AG04450 (cell line): ENCODE results near the gene ST7. TPM values are rescaled to one million over a fixed set of nuclear protein-coding genes. Genes with fewer than 3 reads are reported as not detected.
"Not testable (repeated sequence)": the region's sequence is repeated elsewhere in the genome, so short reads cannot be mapped to it uniquely, and the experiment has no call there.

ENCODE experiments used
- CTCF ChIA-PET: fragments of 300-600, 350-600 bp; formaldehyde crosslinking; extraction: SDS; loops from one replicate; lab custom pipeline; 2022; ENCODE audit warnings: antibody characterized with exemption, inconsistent platforms; lab: Charles Lee
- POLR2A ChIA-PET: fragments of 350-600 bp; formaldehyde crosslinking; extraction: SDS; loops from one replicate; lab custom pipeline; 2021; ENCODE audit warnings: antibody characterized with exemption, inconsistent platforms; lab: Yijun Ruan, JAX
- DNase-seq: peaks from one replicate; pipeline ENCODE4 v3.0.0-alpha.2; 2011; ENCODE audit warnings: low read depth, low spot score
- H3K27ac ChIP-seq: one replicate; pipeline ENCODE4 v1.5.1; 2012; ENCODE audit warnings: low read depth, low read length, control low read depth
- H3K27me3 ChIP-seq: one replicate; pipeline ENCODE4 v1.6.0; 2012; ENCODE audit warnings: low read length; ENCODE audit not compliant: control insufficient read depth, insufficient read depth
- H3K4me3 ChIP-seq: 2 replicates; pipeline ENCODE4 v1.5.1; 2011; ENCODE audit warnings: mild to moderate bottlenecking, low read depth, low read length, control low read depth
- H3K9me3 ChIP-seq: 2 replicates; pipeline ENCODE4 v1.5.1; 2012; ENCODE audit warnings: low read length; ENCODE audit not compliant: control insufficient read depth, insufficient read depth
- polyA plus RNA-seq: library from polyadenylated mRNA; depleted of rRNA; stranded (reverse); fragments of >200 nt; gene quantifications from 2 replicates; pipeline ENCODE4 v1.2.3, GENCODE V29; 2011
- TF ChIP-seq, protein P1 (sequence below): IDR thresholded peaks from 2 replicates; pipeline ENCODE4 v1.5.1; 2011; ENCODE audit warnings: low read depth, low read length, control low read depth, inconsistent platforms

Gene ST7
- polyA plus RNA-seq, 1 experiment, result 34.5 TPM

GRCh38 chr7:117238937-117239336 is 285.6 kb downstream of the ST7 start:
- ChIA-PET POLR2A (no interaction called here), CTCF (no interaction called here)
- H3K27me3 ChIP-seq, result no peaks in the 10 kb centered on the region
- no peak overlapping the region for H3K27ac ChIP-seq
- DNase-seq, result no peak
- TF ChIP-seq, protein P1, sequence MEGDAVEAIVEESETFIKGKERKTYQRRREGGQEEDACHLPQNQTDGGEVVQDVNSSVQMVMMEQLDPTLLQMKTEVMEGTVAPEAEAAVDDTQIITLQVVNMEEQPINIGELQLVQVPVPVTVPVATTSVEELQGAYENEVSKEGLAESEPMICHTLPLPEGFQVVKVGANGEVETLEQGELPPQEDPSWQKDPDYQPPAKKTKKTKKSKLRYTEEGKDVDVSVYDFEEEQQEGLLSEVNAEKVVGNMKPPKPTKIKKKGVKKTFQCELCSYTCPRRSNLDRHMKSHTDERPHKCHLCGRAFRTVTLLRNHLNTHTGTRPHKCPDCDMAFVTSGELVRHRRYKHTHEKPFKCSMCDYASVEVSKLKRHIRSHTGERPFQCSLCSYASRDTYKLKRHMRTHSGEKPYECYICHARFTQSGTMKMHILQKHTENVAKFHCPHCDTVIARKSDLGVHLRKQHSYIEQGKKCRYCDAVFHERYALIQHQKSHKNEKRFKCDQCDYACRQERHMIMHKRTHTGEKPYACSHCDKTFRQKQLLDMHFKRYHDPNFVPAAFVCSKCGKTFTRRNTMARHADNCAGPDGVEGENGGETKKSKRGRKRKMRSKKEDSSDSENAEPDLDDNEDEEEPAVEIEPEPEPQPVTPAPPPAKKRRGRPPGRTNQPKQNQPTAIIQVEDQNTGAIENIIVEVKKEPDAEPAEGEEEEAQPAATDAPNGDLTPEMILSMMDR, result no peak
- no peaks in the 10 kb centered on the region for H3K9me3 ChIP-seq
- H3K4me3 ChIP-seq, result no peak overlapping the region

DNA sequence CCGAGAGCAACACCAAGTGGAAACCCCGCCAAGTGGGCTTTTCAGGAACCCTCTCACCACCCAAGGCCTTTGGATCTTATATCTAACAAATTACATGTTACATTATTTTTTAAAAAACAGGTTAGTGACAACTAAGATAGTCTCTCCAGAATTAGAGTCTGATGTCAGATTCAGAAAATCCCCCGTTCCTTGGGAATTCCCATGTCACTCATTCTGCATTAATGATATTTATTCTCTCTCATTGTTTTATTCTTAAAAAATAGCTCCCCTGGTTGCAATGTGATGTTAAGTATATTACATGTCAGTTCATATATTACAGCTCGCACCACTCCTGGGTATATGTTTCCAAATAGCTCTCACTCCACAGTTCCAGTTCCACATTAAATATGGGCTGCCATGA is 287.8 kb downstream of the ST7 start:
- ChIA-PET CTCF (no interaction called here), POLR2A (no interaction called here)
- H3K27me3 ChIP-seq, result no peaks in the 10 kb centered on the region
- H3K9me3 ChIP-seq, result no peaks in the 10 kb centered on the region
- H3K4me3 ChIP-seq, result no peak overlapping the region
- no peak overlapping the region for H3K27ac ChIP-seq
- TF ChIP-seq, protein P1, result no peak
- DNase-seq, result no peak

GRCh38 chr7:117243390-117243789 is 290.1 kb downstream of the ST7 start:
- DNase-seq, result no peak
- H3K27ac ChIP-seq, result no peak overlapping the region
- no peaks in the 10 kb centered on the region for H3K9me3 ChIP-seq
- no peaks in the 10 kb centered on the region for H3K27me3 ChIP-seq
- TF ChIP-seq, protein P1, result no peak
- CTCF ChIA-PET, result interaction anchor here (0.9 kb wide), 1 partner anchor 30 kb away, joined by 4 read pairs; no protein-coding TSS in a partner anchor
- POLR2A ChIA-PET, result no interaction called here
- no peak overlapping the region for H3K4me3 ChIP-seq

DNA sequence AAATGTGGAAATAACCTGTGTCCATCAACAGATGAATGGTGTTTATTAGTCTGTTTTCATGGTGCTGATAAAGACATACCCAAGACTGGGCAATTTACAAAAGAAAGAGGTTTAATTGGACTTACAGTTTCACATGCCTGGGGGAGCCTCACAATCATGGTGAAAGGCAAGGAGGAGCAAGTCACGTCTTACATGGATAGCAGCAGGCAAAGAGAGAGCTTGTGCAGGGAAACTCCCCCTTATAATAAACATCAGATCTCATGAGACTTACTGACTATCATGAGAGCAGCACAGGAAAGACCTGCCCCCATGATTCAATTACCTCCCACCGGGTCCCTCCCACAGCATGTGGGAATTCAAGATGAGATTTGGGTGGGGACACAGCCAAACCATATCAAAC is 292.4 kb downstream of the ST7 start:
- H3K27ac ChIP-seq, H3K9me3 ChIP-seq, DNase-seq, H3K4me3 ChIP-seq, POLR2A ChIA-PET, H3K27me3 ChIP-seq, CTCF ChIA-PET: not testable (repeated sequence)

- DNase-seq, result no peak
- TF ChIP-seq, protein P1, result no peak
- POLR2A ChIA-PET, result no interaction called here
These were observed 294.5 kb downstream of the ST7 start for GRCh38 chr7:117247809-117248208.

GRCh38 chr7:117248829-117249228 is 295.5 kb downstream of the ST7 start:
- Histone ChIP-seq H3K4me3 (no peak overlapping the region), H3K9me3 (no peaks in the 10 kb centered on the region), H3K27ac (no peak overlapping the region), H3K27me3 (no peaks in the 10 kb centered on the region)
- no peak for DNase-seq
- TF ChIP-seq, protein P1, result no peak
- CTCF ChIA-PET, result interaction anchor here (0.6 to 1.6 kb wide), 3 partner anchors 19 to 153 kb away, joined by 3 to 8 read pairs (median 3); no protein-coding TSS in a partner anchor
- POLR2A ChIA-PET, result interaction anchor here (1.4 kb wide), 1 partner anchor 18 kb away, joined by 4 read pairs; no protein-coding TSS in a partner anchor

More at GRCh38 chr7:117247809-117248208, 294.5 kb downstream of the ST7 start:
- no peaks in the 10 kb centered on the region for H3K27me3 ChIP-seq
- H3K4me3 ChIP-seq, result no peak overlapping the region
- H3K27ac ChIP-seq, result no peak overlapping the region
- CTCF ChIA-PET, result no interaction called here
- H3K9me3 ChIP-seq, result no peaks in the 10 kb centered on the region
